ENCODE results near the gene BDKRB2. TPM values are rescaled to one million over a fixed set of nuclear protein-coding genes. Genes with fewer than 3 reads are reported as not detected.

BDKRB2 gene
- total RNA-seq, 2 donors from 2014 or later = not detected

- H3K4me1 Mint-ChIP-seq = peaks cover 3% of the 10 kb centered on the region
- DNase-seq (no peak), ATAC-seq (no peak)
- H3K9me3 ChIP-seq (ENCODE audit: control insufficient read depth, low read length, poor library complexity, severe bottlenecking) = no peaks in the 10 kb centered on the region
- H3K36me3 Mint-ChIP-seq (ENCODE audit: low read depth) = no peaks in the 10 kb centered on the region
- no peak overlapping the region for H3K4me3 Mint-ChIP-seq
- no peak overlapping the region for H3K27ac Mint-ChIP-seq
- H3K27me3 Mint-ChIP-seq = peaks cover 28% of the 10 kb centered on the region
These were observed 23.2 kb upstream of the BDKRB2 start for GRCh38 chr14:96181186-96182056.

GRCh38 chr14:96182546-96182945 lies 22.1 kb upstream of the BDKRB2 start:
- no peak overlapping the region for H3K27ac Mint-ChIP-seq
- peaks cover 39% of the 10 kb centered on the region for H3K27me3 Mint-ChIP-seq
- no peaks in the 10 kb centered on the region for H3K36me3 Mint-ChIP-seq (ENCODE audit: low read depth)
- H3K9me3 ChIP-seq (ENCODE audit: control insufficient read depth, low read length, poor library complexity, severe bottlenecking) = no peaks in the 10 kb centered on the region
- no peak for DNase-seq
- H3K4me1 Mint-ChIP-seq = peaks cover 5% of the 10 kb centered on the region
- ATAC-seq = no peak
- no peak overlapping the region for H3K4me3 Mint-ChIP-seq

DNA sequence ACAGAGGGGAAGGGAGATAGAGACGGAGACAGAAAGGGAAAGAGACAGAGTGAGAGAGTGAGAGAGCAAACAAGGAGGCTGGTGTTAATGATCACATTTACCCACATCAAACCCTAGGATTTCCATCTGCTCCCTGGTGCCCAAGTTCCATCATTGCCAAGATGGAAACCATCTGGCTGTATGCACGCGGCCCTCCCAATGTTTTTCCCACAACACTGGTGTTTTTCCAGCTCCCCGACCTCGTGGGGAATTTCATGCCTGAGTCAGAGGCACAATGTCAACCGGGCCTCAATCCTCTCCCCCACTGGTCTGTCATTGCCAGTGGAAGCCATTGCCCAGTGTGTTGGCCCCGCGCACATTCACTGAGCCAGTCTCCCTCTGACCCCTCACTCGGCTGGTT lies 19.9 kb upstream of the BDKRB2 start:
- H3K36me3 Mint-ChIP-seq (ENCODE audit: low read depth) = no peaks in the 10 kb centered on the region
- H3K9me3 ChIP-seq (ENCODE audit: control insufficient read depth, low read length, poor library complexity, severe bottlenecking) = no peaks in the 10 kb centered on the region
- ATAC-seq (no peak), DNase-seq (no peak)
- H3K27me3 Mint-ChIP-seq = peaks cover 58% of the 10 kb centered on the region
- H3K4me3 Mint-ChIP-seq = no peak overlapping the region
- no peak overlapping the region for H3K27ac Mint-ChIP-seq
- H3K4me1 Mint-ChIP-seq = peaks cover 4% of the 10 kb centered on the region

DNA sequence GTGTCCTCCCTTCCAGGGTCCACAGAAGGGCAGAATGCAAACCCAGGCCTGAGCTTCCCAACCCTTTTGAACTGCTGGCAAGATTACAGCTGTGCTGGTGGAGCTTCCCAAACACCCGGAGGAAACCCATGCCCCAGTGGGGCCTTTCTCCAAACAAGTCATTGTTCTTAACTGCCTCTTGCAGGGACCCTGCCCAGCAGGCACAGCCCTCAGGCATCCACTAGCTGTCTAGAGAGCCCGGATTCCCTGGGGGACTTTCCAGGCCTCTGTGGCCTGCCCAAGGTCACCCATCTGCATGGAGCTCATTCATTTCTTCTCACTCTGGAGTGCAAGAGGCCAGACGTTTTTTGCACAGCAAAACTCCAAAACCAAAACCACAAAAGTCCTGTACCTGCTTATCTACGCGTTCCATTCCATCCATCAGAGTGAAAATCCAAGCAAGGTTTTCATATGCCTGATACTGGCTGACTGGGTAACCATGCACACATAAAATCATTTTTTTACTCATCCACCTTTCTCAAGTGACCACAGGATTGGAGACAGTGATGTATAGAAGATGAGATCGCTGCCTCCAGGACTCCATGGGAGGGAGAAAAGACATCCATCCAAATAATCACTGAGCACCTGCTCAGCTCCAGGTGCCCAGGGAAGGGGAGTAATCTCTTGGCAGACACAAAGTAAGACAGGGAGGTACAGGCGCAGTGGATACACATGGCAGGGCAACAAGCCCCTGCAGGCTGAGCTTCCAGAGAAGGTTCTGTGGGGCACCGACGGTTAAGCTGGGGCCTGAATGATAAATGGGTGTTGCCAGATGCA lies 17.2 kb upstream of the BDKRB2 start:
- peaks cover 72% of the 10 kb centered on the region for H3K27me3 Mint-ChIP-seq
- H3K36me3 Mint-ChIP-seq (ENCODE audit: low read depth) = no peaks in the 10 kb centered on the region
- no peak for ATAC-seq
- H3K4me3 Mint-ChIP-seq = no peak overlapping the region
- no peak for DNase-seq
- peaks cover 4% of the 10 kb centered on the region for H3K4me1 Mint-ChIP-seq
- no peak overlapping the region for H3K27ac Mint-ChIP-seq
- H3K9me3 ChIP-seq (ENCODE audit: control insufficient read depth, low read length, poor library complexity, severe bottlenecking) = no peaks in the 10 kb centered on the region

DNA sequence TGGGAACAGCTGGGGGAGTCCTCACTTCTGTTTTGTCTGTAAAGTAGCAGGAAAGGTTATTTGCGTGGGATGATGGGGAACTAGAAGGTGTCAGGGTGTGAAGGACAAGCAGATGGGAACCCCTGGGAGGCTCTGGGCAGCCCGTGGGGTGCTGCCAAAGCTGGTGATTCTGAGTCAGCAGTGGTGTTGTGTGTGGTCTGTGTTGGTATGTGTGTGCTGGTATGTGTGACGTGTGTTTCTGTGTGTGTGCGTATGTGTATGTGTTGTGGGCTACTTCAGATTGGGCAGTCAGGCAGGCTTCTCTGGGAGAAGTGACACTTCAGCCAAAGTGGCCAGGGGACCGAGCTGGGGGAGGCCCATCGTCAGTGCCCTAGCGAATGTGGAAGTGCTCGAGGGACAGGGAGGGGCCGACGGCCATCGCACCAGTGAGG lies 15.3 kb upstream of the BDKRB2 start:
- H3K4me3 Mint-ChIP-seq = no peak overlapping the region
- H3K36me3 Mint-ChIP-seq (ENCODE audit: low read depth) = no peaks in the 10 kb centered on the region
- ATAC-seq = no peak
- no peak for DNase-seq
- H3K27ac Mint-ChIP-seq = no peak overlapping the region
- H3K27me3 Mint-ChIP-seq = peaks cover 64% of the 10 kb centered on the region
- H3K9me3 ChIP-seq (ENCODE audit: control insufficient read depth, low read length, poor library complexity, severe bottlenecking) = no peaks in the 10 kb centered on the region
- H3K4me1 Mint-ChIP-seq = peaks cover 4% of the 10 kb centered on the region

DNA sequence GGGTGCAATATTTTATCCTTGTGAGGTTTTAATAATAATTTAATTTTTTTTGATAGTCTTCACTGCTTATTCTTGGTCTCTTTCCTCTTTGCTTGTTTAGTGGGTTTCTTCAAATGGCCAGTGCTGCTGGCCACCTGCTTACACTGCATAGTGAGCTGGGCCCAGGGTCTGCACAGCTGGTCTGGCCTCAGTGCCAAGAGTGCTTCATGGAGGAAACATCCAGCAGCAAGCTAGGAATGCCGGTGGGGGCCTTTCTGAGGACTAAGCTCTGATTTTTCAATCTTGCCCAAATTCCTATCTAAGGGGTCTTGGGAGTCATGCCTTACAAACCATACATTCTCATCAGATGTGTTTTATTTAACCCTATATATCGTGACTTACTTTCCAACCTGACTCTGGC lies 13.3 kb upstream of the BDKRB2 start:
- Mint-ChIP-seq H3K27me3 (peaks cover 60% of the 10 kb centered on the region), H3K36me3 (ENCODE audit: low read depth) (no peaks in the 10 kb centered on the region), H3K4me1 (peaks cover 4% of the 10 kb centered on the region), H3K27ac (no peak overlapping the region), H3K4me3 (no peak overlapping the region)
- ATAC-seq (no peak), DNase-seq (no peak)
- H3K9me3 ChIP-seq (ENCODE audit: control insufficient read depth, low read length, poor library complexity, severe bottlenecking) = no peaks in the 10 kb centered on the region

GRCh38 chr14:96191841-96192462 lies 12.7 kb upstream of the BDKRB2 start:
- peaks cover 54% of the 10 kb centered on the region for H3K27me3 Mint-ChIP-seq
- no peak overlapping the region for H3K4me3 Mint-ChIP-seq
- ATAC-seq (no peak), DNase-seq (no peak)
- H3K36me3 Mint-ChIP-seq (ENCODE audit: low read depth) = no peaks in the 10 kb centered on the region
- no peak overlapping the region for H3K27ac Mint-ChIP-seq
- peaks cover 4% of the 10 kb centered on the region for H3K4me1 Mint-ChIP-seq
- no peaks in the 10 kb centered on the region for H3K9me3 ChIP-seq (ENCODE audit: control insufficient read depth, low read length, poor library complexity, severe bottlenecking)

DNA sequence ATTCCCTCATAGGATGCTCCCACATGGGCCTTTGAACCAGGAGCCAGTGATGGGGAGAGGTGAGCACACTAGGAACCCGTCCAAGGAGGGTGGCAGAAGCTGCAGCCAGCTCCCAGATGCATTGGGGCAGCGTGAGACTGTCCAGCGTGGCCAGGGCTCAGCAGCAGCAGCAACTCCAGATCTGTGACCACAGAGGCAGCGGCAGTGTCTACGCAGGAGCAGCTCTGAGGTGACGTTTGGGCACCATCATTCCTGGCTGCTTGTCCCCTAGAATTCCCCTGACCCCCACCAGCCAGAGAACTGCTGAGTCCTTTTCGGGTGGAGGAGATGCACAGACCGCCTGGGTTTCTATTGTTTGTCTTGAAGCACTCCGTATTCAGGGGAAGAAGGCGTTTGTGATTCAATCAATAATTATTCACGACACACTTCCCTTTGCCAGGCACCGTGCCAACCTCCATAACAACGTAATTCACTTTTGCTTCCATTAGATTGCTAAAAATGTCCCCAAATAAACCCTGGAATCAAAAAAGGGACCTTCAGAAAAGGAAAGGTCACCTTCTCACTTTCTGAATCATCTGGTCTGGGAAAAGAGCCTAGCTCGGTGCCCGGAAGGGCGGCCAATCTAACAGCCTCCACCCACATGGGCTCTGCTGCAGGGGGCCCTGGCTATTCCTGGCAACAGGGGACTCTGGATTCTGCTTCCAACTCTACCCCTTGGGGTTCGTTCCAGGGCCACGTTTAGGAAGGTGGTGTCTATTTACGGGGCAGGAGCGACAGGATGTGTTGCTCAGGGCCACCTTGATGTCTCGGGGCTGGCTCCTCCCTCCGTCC lies 11.4 kb upstream of the BDKRB2 start:
- no peaks in the 10 kb centered on the region for H3K9me3 ChIP-seq (ENCODE audit: control insufficient read depth, low read length, poor library complexity, severe bottlenecking)
- Mint-ChIP-seq H3K27me3 (peaks cover 44% of the 10 kb centered on the region), H3K36me3 (ENCODE audit: low read depth) (no peaks in the 10 kb centered on the region), H3K4me3 (no peak overlapping the region), H3K4me1 (no peaks in the 10 kb centered on the region), H3K27ac (no peak overlapping the region)
- ATAC-seq (no peak), DNase-seq (no peak)

- H3K27me3 Mint-ChIP-seq = peaks cover 34% of the 10 kb centered on the region
- H3K36me3 Mint-ChIP-seq (ENCODE audit: low read depth) = no peaks in the 10 kb centered on the region
- H3K4me1 Mint-ChIP-seq = peaks cover 5% of the 10 kb centered on the region
- no peak overlapping the region for H3K27ac Mint-ChIP-seq
- no peak overlapping the region for H3K4me3 Mint-ChIP-seq
- H3K9me3 ChIP-seq (ENCODE audit: control insufficient read depth, low read length, poor library complexity, severe bottlenecking) = no peaks in the 10 kb centered on the region
- DNase-seq = no peak
- no peak for ATAC-seq
These were observed 10.4 kb upstream of the BDKRB2 start for GRCh38 chr14:96194262-96194656.

DNA sequence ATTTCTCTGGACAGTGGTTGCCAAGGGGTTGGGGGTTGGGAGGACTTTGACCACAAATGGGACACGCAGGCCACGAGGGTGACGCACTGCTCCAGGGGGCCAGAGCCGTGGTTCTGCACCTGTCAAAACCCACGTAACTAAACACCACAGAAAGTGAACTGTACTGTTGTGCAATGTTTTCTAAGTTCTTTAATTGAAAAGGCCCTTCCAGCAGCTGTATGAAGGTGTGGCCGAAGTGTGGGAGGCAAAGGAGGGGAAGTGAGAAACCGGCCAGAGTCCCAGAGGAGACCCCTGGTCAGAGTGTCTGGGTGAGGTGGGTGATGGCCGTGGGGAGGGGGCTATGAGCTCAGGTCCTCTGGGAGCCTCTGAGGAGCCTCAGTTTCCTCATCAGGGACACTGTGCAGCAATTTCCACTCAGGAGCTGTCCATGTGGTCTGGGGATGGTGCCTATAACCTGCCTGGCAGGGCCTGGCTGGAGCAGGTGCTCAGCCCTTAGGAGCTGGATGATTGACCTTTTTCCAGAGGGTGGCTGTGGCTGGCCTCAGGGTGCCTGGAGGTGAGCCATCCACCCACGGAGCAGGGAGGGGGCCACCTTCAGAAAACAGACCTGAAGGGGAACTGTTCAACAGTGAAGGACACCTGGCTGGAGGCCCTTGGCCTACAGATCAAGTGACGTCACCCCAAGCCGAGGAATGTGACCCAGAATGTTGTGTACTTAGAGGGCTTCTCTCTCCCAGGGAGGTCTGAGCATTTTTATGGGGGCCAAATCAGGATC lies 9.8 kb upstream of the BDKRB2 start:
- Mint-ChIP-seq H3K4me1 (peaks cover 5% of the 10 kb centered on the region), H3K4me3 (peak overlapping the region; percentile 7), H3K36me3 (ENCODE audit: low read depth) (no peaks in the 10 kb centered on the region), H3K27ac (no peak overlapping the region), H3K27me3 (peaks cover 34% of the 10 kb centered on the region)
- H3K9me3 ChIP-seq (ENCODE audit: control insufficient read depth, low read length, poor library complexity, severe bottlenecking) = no peaks in the 10 kb centered on the region
- DNase-seq = no peak
- no peak for ATAC-seq

DNA sequence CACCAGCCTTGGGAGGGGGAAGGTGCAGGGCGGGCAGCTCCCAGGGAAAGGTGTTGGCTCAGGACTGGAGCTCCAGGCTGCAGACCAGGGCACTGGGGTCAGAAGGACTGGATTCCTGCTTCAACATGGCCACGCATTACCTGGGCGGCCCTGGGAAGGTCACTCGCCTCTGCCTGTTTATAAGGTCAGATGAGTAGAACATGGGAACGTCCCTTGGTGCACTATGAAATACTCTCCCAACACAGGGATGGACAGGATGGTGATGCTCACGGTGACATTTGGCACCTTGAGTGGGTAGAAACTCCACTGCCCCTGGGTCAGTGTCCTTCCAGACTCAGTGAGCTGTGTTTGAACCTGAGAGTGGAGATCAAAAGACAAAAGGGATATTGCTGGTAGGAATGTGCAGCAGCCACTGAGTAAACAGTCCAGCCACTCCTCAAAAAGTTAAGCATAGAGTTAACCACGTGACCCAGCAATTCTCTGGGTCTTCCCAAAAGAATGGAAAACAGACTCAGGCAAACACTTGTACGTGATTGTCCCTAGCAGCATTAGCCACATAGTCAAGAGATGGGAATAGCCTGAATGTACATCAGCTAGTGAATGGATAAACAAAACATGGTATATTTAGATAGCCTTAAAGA lies 9.1 kb upstream of the BDKRB2 start:
- DNase-seq = no peak
- Mint-ChIP-seq H3K4me1 (peaks cover 5% of the 10 kb centered on the region), H3K27me3 (peaks cover 28% of the 10 kb centered on the region), H3K4me3 (no peak overlapping the region), H3K27ac (no peak overlapping the region), H3K36me3 (ENCODE audit: low read depth) (no peaks in the 10 kb centered on the region)
- H3K9me3 ChIP-seq (ENCODE audit: control insufficient read depth, low read length, poor library complexity, severe bottlenecking) = no peaks in the 10 kb centered on the region
- no peak for ATAC-seq

Data from T-helper 17 cell (primary cell).